Prostate gland (tissue), 2 donors: ENCODE measurements around the gene AGPAT1. TPM values are rescaled to one million over a fixed set of nuclear protein-coding genes. Genes with fewer than 3 reads are reported as not detected.
A peak's percentile ranks its signal among the peaks of the same experiment; 100 is the strongest.

Source experiments
- DNase-seq: peaks from one replicate; pipeline ENCODE4 v3.0.0-alpha.2; 2019; ENCODE audit warnings: low spot score
- H3K27ac ChIP-seq, 2 donors: fragments of 200-600 bp; sonication (generic); 2 replicates each; pipeline ENCODE4 v1.5.1; 2017 to 2019
- H3K27me3 ChIP-seq: fragments of 200-600 bp; sonication (generic); replicated peaks from 2 replicates; pipeline ENCODE4 v1.5.1; 2019; ENCODE audit not compliant: insufficient read depth
- H3K36me3 ChIP-seq, 2 donors: fragments of 200-600 bp; sonication (generic); 1 replicate in 1 of 2; 2 replicates in 1 of 2; pipeline versions ENCODE4 v1.5.1 to v1.8.1; 2017 to 2019
- H3K4me1 ChIP-seq: fragments of 200-600 bp; sonication (generic); replicated peaks from 2 replicates; pipeline ENCODE4 v1.5.1; 2019
- H3K4me3 ChIP-seq, 2 donors: fragments of 200-600 bp; sonication (generic); 2 replicates each; pipeline ENCODE4 v1.5.1; 2017 to 2019
- H3K9me3 ChIP-seq: fragments of 200-600 bp; sonication (generic); 2 replicates; pipeline ENCODE4 v1.5.1; 2017
- CTCF ChIP-seq, 4 experiments: fragments of 200-600 bp in 2 of 4; fragments of 450-650 bp in 2 of 4; sonication (generic) in 2 of 4; IDR thresholded peaks; 1 replicate in 3 of 4; 2 replicates in 1 of 4; pipeline ENCODE4 v1.5.1; 2016 to 2019; ENCODE audit warnings: antibody characterized with exemption in 4 of 4, mild to moderate bottlenecking in 2 of 4, moderate library complexity in 2 of 4
- POLR2A ChIP-seq: fragments of 450-650 bp; IDR thresholded peaks from one replicate; pipeline ENCODE4 v1.6.1; 2016; ENCODE audit warnings: antibody characterized with exemption, mild to moderate bottlenecking
- POLR2AphosphoS5 ChIP-seq: sonication (generic); formaldehyde crosslinking; IDR thresholded peaks from one replicate; pipeline ENCODE4 v1.6.1; 2017; ENCODE audit warnings: antibody characterized with exemption
- WGBS: methylation state at CpG from one replicate; pipeline ENCODE4 v1.1.5; 2018; 5-methylcytosine and 5-hydroxymethylcytosine counted together
- intact Hi-C: fragments of 100-400 bp; cut with DNase I; formaldehyde crosslinking; loops from one replicate; pipeline ENCODE4 v1.14.2; 2022
- total RNA-seq, 2 donors: library from RNA; depleted of rRNA; stranded (reverse); fragments of >200 nt; gene quantifications; one replicate each; pipeline ENCODE4 v1.1.0, GENCODE V29; 2016

The AGPAT1 gene
- total RNA-seq, 2 donors from 2014 or later = 52.6 to 113 TPM

GRCh38 chr6:32158052-32158451 is 17.8 kb downstream of the AGPAT1 start:
- Histone ChIP-seq H3K4me3 (no peak overlapping the region), H3K27me3 (no peaks in the 10 kb centered on the region), H3K9me3 (no peaks in the 10 kb centered on the region), H3K27ac (no peak overlapping the region), H3K36me3 (peaks cover 0 to 5% of the 10 kb centered on the region in 2 donors), H3K4me1 (peaks cover 9% of the 10 kb centered on the region)
- intact Hi-C loops = loop anchor here (10.0 kb wide), 2 partner anchors 193 to 253 kb away; partner anchors contain the start of gene ZBTB12
- no peak for TF ChIP-seq POLR2A
- no peak for TF ChIP-seq POLR2AphosphoS5
- TF ChIP-seq CTCF (IDR thresholded peaks at IDR 0.05) = no peak
- no peak for DNase-seq

- 91% methylated on average over 9 of the region's 9 CpGs for WGBS
- no peak for DNase-seq
- Histone ChIP-seq H3K9me3 (no peaks in the 10 kb centered on the region), H3K4me3 (no peak overlapping the region), H3K27me3 (no peaks in the 10 kb centered on the region), H3K36me3 (peaks cover 0 to 5% of the 10 kb centered on the region in 2 donors), H3K4me1 (peaks cover 14% of the 10 kb centered on the region), H3K27ac (no peak overlapping the region)
- TF ChIP-seq CTCF (IDR thresholded peaks at IDR 0.05) = no peak
- no peak for TF ChIP-seq POLR2AphosphoS5
- TF ChIP-seq POLR2A = no peak
- intact Hi-C loops = loop anchor here (10.0 kb wide), 2 partner anchors 192 to 252 kb away; partner anchors contain the start of gene ZBTB12
Measured at GRCh38 chr6:32156891-32157290, 19.0 kb downstream of the AGPAT1 start.

GRCh38 chr6:32154514-32155161 is 21.2 kb downstream of the AGPAT1 start:
- Histone ChIP-seq H3K4me3 (peak overlapping the region; percentile 53 to 61), H3K9me3 (no peaks in the 10 kb centered on the region), H3K4me1 (peaks cover 14% of the 10 kb centered on the region), H3K36me3 (peaks cover 0 to 5% of the 10 kb centered on the region in 2 donors), H3K27ac (peak overlapping the region; percentile 88 to 89), H3K27me3 (no peaks in the 10 kb centered on the region)
- 2% methylated on average over 31 of the region's 34 CpGs for WGBS
- peak; percentile 79 for DNase-seq
- intact Hi-C loops = loop anchor here (1.0 to 10.0 kb wide), 3 partner anchors 36 to 250 kb away; partner anchors contain the start of gene ZBTB12
- peak; percentile 28 for TF ChIP-seq POLR2A
- TF ChIP-seq CTCF (IDR thresholded peaks at IDR 0.05) = peak; percentile 27 to 87 (median 70)
- TF ChIP-seq POLR2AphosphoS5 = peak; percentile 54

GRCh38 chr6:32153564-32154513 is 22.0 kb downstream of the AGPAT1 start, which contains the start of gene PPT2:
PPT2 (plus strand) TSS chr6:32154141; CDS start chr6:32154595, 454 bp downstream.
- Histone ChIP-seq H3K36me3 (peaks cover 0 to 5% of the 10 kb centered on the region in 2 donors), H3K27ac (peak within 1 kb of the TSS; percentile 88 to 89), H3K4me3 (peak within 1 kb of the TSS; percentile 53 to 61), H3K4me1 (peaks cover 14% of the 10 kb centered on the region), H3K9me3 (no peaks in the 10 kb centered on the region), H3K27me3 (no peaks in the 10 kb centered on the region)
- under 1% methylated on average over 47 of the region's 52 CpGs for WGBS
- peak in 3 of 4 experiments; percentile 10 to 38 (median 28) for TF ChIP-seq CTCF (IDR thresholded peaks at IDR 0.05)
- TF ChIP-seq POLR2AphosphoS5 = peak; percentile 88
- TF ChIP-seq POLR2A = peak; percentile 39
- peak; percentile 80 for DNase-seq
- intact Hi-C loops = loop anchor here (1.0 to 10.0 kb wide), 3 partner anchors 36 to 249 kb away; partner anchors contain the start of gene ZBTB12
